HFF-Myc (cell line): Measurements from ENCODE around the gene MAN2B1.

Source experiments
- DNase-seq: peaks from one replicate; pipeline ENCODE4 v3.0.0-alpha.2; 2011; ENCODE audit warnings: low read depth; ENCODE audit errors: extremely low read depth
- H3K4me3 ChIP-seq: replicated peaks from 2 replicates; pipeline ENCODE4 v1.5.1; 2011; ENCODE audit warnings: low read depth, mild to moderate bottlenecking, control low read depth, low read length
- CTCF ChIP-seq: IDR thresholded peaks from 2 replicates; pipeline ENCODE4 v1.5.1; 2012; ENCODE audit warnings: mild to moderate bottlenecking, low read depth, low read length, control low read depth; ENCODE audit errors: missing control alignments

The MAN2B1 gene

GRCh38 chr19:12669270-12670158 lies 3.0 kb upstream of the MAN2B1 start:
- peak; percentile 47 for DNase-seq
- H3K4me3 ChIP-seq = peak overlapping the region; percentile 94
- TF ChIP-seq CTCF = no peak

- no peak for TF ChIP-seq CTCF
- H3K4me3 ChIP-seq = peak overlapping the region; percentile 94
- DNase-seq = no peak
Measured at GRCh38 chr19:12668932-12669269, 2.4 kb upstream of the MAN2B1 start.

GRCh38 chr19:12668346-12668745 lies 1.8 kb upstream of the MAN2B1 start:
- no peak for DNase-seq
- no peak for TF ChIP-seq CTCF

GRCh38 chr19:12667731-12668302 lies 1.3 kb upstream of the MAN2B1 start:
- no peak for TF ChIP-seq CTCF
- peak overlapping the region; percentile 94 for H3K4me3 ChIP-seq
- DNase-seq = no peak

More at GRCh38 chr19:12668346-12668745, 1.8 kb upstream of the MAN2B1 start:
- H3K4me3 ChIP-seq = peak overlapping the region; percentile 94

- no peak for DNase-seq
- TF ChIP-seq CTCF = no peak
- peak overlapping the region; percentile 84 for H3K4me3 ChIP-seq
Measured at GRCh38 chr19:12665671-12666264, 774 bp downstream of the MAN2B1 start.

- DNase-seq = no peak
- H3K4me3 ChIP-seq = no peak overlapping the region
- TF ChIP-seq CTCF = no peak
Measured at GRCh38 chr19:12665281-12665573, 1.3 kb downstream of the MAN2B1 start.
